ENCODE measurements around the gene PHF2.

PHF2 gene

GRCh38 chr9:93673021-93673838 lies 96.8 kb downstream of the PHF2 start:
- DNase-seq (ENCODE audit: extremely low read depth, low read depth), result no peak

GRCh38 chr9:93673839-93674334 lies 97.5 kb downstream of the PHF2 start:
- DNase-seq (ENCODE audit: extremely low read depth, low read depth), result no peak
- no peak for TF ChIP-seq CTCF (IDR thresholded peaks at IDR 0.05; ENCODE audit: low read depth, low read length)

More at GRCh38 chr9:93673021-93673838, 96.8 kb downstream of the PHF2 start:
- no peak for TF ChIP-seq CTCF (IDR thresholded peaks at IDR 0.05; ENCODE audit: low read depth, low read length)

- no peak for TF ChIP-seq CTCF (IDR thresholded peaks at IDR 0.05; ENCODE audit: low read depth, low read length)
- DNase-seq (ENCODE audit: extremely low read depth, low read depth), result no peak
Measured at GRCh38 chr9:93674580-93675335, 98.4 kb downstream of the PHF2 start.

GRCh38 chr9:93675336-93676150 lies 99.2 kb downstream of the PHF2 start:
- DNase-seq (ENCODE audit: extremely low read depth, low read depth), result no peak

GRCh38 chr9:93676310-93677047 lies 100.1 kb downstream of the PHF2 start:
- no peak for DNase-seq (ENCODE audit: extremely low read depth, low read depth)
- no peak for TF ChIP-seq CTCF (IDR thresholded peaks at IDR 0.05; ENCODE audit: low read depth, low read length)

More at GRCh38 chr9:93675336-93676150, 99.2 kb downstream of the PHF2 start:
- no peak for TF ChIP-seq CTCF (IDR thresholded peaks at IDR 0.05; ENCODE audit: low read depth, low read length)

GRCh38 chr9:93677048-93677571 lies 100.7 kb downstream of the PHF2 start:
- no peak for DNase-seq (ENCODE audit: extremely low read depth, low read depth)

More at GRCh38 chr9:93677048-93677571, 100.7 kb downstream of the PHF2 start:
- no peak for TF ChIP-seq CTCF (IDR thresholded peaks at IDR 0.05; ENCODE audit: low read depth, low read length)

Data from AG09319 (cell line).